ENCODE measurements around the gene USP34.
"Not testable (repeated sequence)": the region's sequence is repeated elsewhere in the genome, so short reads cannot be mapped to it uniquely, and the experiment has no call there.

The USP34 gene

GRCh38 chr2:61398413-61398812, 72.5 kb downstream of the USP34 start:
- Mint-ChIP-seq H3K4me1 (peaks cover 2% of the 10 kb centered on the region), H3K27me3 (no peaks in the 10 kb centered on the region), H3K36me3 (peaks cover 3% of the 10 kb centered on the region), H3K9me3 (no peaks in the 10 kb centered on the region), H3K4me3 (no peak overlapping the region), H3K27ac (peak overlapping the region; percentile 42)
- DNase-seq (ENCODE audit: low spot score in 2 of 2) (no peak), ATAC-seq (ENCODE audit: low read depth) (no peak)

GRCh38 chr2:61396005-61396404, 74.9 kb downstream of the USP34 start:
- no peak for ATAC-seq (ENCODE audit: low read depth)
- Mint-ChIP-seq H3K9me3 (no peaks in the 10 kb centered on the region), H3K4me3 (no peak overlapping the region), H3K36me3 (peaks cover 4% of the 10 kb centered on the region), H3K27ac (no peak overlapping the region), H3K27me3 (no peaks in the 10 kb centered on the region), H3K4me1 (peaks cover 2% of the 10 kb centered on the region)
- DNase-seq (ENCODE audit: low spot score in 2 of 2): no peak

GRCh38 chr2:61387588-61387987, 83.3 kb downstream of the USP34 start:
- H3K4me1 Mint-ChIP-seq; ATAC-seq (ENCODE audit: low read depth); H3K9me3 Mint-ChIP-seq; DNase-seq (ENCODE audit: low spot score in 2 of 2); H3K4me3 Mint-ChIP-seq; H3K27ac Mint-ChIP-seq; H3K27me3 Mint-ChIP-seq: not testable (repeated sequence)
- peaks cover 18% of the 10 kb centered on the region for H3K36me3 Mint-ChIP-seq

- ATAC-seq (ENCODE audit: low read depth): not testable (repeated sequence)
Observed at GRCh38 chr2:61380882-61381197, 90.0 kb downstream of the USP34 start.

GRCh38 chr2:61380056-61380881, 90.6 kb downstream of the USP34 start:
- H3K4me3 Mint-ChIP-seq: no peak overlapping the region
- ATAC-seq (ENCODE audit: low read depth): no peak
- peaks cover 38% of the 10 kb centered on the region for H3K36me3 Mint-ChIP-seq
- peaks cover 9% of the 10 kb centered on the region for H3K4me1 Mint-ChIP-seq
- H3K9me3 Mint-ChIP-seq: peaks cover 1% of the 10 kb centered on the region
- no peak for DNase-seq (ENCODE audit: low spot score in 2 of 2)
- H3K27ac Mint-ChIP-seq: peak overlapping the region; percentile 66
- no peaks in the 10 kb centered on the region for H3K27me3 Mint-ChIP-seq

More at GRCh38 chr2:61380882-61381197, 90.0 kb downstream of the USP34 start:
- not testable (repeated sequence) for H3K4me1 Mint-ChIP-seq; H3K4me3 Mint-ChIP-seq; DNase-seq (ENCODE audit: low spot score in 2 of 2); H3K27me3 Mint-ChIP-seq; H3K9me3 Mint-ChIP-seq
- peaks cover 38% of the 10 kb centered on the region for H3K36me3 Mint-ChIP-seq
- peak overlapping the region; percentile 66 for H3K27ac Mint-ChIP-seq

- peaks cover 9% of the 10 kb centered on the region for H3K4me1 Mint-ChIP-seq
- peak overlapping the region; percentile 53 for H3K27ac Mint-ChIP-seq
- H3K36me3 Mint-ChIP-seq: peaks cover 40% of the 10 kb centered on the region
- peaks cover 1% of the 10 kb centered on the region for H3K9me3 Mint-ChIP-seq
- DNase-seq (ENCODE audit: low spot score in 2 of 2) (no peak), ATAC-seq (ENCODE audit: low read depth) (no peak)
- no peak overlapping the region for H3K4me3 Mint-ChIP-seq
- no peaks in the 10 kb centered on the region for H3K27me3 Mint-ChIP-seq
Observed at GRCh38 chr2:61379521-61379920, 91.4 kb downstream of the USP34 start.

GRCh38 chr2:61378281-61378680, 92.6 kb downstream of the USP34 start:
- H3K4me1 Mint-ChIP-seq: peaks cover 9% of the 10 kb centered on the region
- H3K36me3 Mint-ChIP-seq: peaks cover 44% of the 10 kb centered on the region
- H3K27me3 Mint-ChIP-seq: no peaks in the 10 kb centered on the region
- no peak overlapping the region for H3K4me3 Mint-ChIP-seq
- ATAC-seq (ENCODE audit: low read depth): no peak
- peaks cover 1% of the 10 kb centered on the region for H3K9me3 Mint-ChIP-seq
- no peak overlapping the region for H3K27ac Mint-ChIP-seq
- DNase-seq (ENCODE audit: low spot score in 2 of 2): no peak

DNA sequence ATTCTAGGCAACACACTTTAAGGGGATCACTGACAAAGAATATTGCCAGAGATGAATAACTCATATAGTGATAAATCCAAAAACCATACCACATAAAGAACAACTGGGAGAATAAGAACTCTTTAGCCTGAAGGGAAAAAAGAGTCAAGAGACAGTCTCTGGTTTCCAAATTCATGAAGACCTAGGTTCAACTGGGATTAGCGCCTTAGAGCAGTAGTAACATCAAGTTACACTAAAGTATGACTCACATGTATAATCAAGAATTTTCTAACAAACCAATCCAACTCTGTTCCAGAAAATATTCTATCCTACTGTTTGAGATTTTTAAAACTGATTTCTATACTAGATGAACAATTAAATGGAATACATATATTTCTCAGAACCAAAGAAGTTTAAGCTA, 93.8 kb downstream of the USP34 start:
- no peak for DNase-seq (ENCODE audit: low spot score in 2 of 2)
- peaks cover 5% of the 10 kb centered on the region for H3K4me1 Mint-ChIP-seq
- no peak overlapping the region for H3K4me3 Mint-ChIP-seq
- H3K27me3 Mint-ChIP-seq: no peaks in the 10 kb centered on the region
- H3K27ac Mint-ChIP-seq: no peak overlapping the region
- no peak for ATAC-seq (ENCODE audit: low read depth)
- H3K36me3 Mint-ChIP-seq: peaks cover 42% of the 10 kb centered on the region
- H3K9me3 Mint-ChIP-seq: peaks cover 1% of the 10 kb centered on the region

DNA sequence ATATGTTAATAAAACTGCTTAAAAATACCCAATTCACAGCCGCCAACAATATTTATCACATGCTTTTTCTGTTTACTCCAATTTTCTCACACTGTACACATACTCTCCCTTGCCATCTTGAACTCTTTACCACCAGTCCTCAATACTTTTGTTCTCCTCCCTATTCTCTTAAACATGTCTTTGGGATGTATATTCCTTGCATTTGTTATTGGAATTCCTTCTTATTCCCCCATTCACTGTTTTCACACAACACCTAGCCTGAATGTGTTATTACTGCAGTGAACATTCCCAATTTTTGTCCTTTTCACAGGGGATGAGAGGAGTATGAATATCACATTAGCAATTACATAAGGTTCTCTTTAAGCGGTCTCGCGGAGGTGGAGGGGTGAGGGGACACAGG, 94.7 kb downstream of the USP34 start:
- H3K36me3 Mint-ChIP-seq: peaks cover 37% of the 10 kb centered on the region
- H3K4me3 Mint-ChIP-seq: no peak overlapping the region
- H3K27me3 Mint-ChIP-seq: no peaks in the 10 kb centered on the region
- H3K27ac Mint-ChIP-seq: no peak overlapping the region
- DNase-seq (ENCODE audit: low spot score in 2 of 2) (no peak), ATAC-seq (ENCODE audit: low read depth) (no peak)
- peaks cover 1% of the 10 kb centered on the region for H3K9me3 Mint-ChIP-seq
- H3K4me1 Mint-ChIP-seq: peaks cover 5% of the 10 kb centered on the region

- Mint-ChIP-seq H3K27ac (no peak overlapping the region), H3K27me3 (no peaks in the 10 kb centered on the region), H3K36me3 (peaks cover 36% of the 10 kb centered on the region), H3K9me3 (no peaks in the 10 kb centered on the region), H3K4me1 (peaks cover 4% of the 10 kb centered on the region), H3K4me3 (no peak overlapping the region)
- ATAC-seq (ENCODE audit: low read depth) (no peak), DNase-seq (ENCODE audit: low spot score in 2 of 2) (no peak)
Observed at GRCh38 chr2:61371027-61371426, 99.9 kb downstream of the USP34 start.

DNA sequence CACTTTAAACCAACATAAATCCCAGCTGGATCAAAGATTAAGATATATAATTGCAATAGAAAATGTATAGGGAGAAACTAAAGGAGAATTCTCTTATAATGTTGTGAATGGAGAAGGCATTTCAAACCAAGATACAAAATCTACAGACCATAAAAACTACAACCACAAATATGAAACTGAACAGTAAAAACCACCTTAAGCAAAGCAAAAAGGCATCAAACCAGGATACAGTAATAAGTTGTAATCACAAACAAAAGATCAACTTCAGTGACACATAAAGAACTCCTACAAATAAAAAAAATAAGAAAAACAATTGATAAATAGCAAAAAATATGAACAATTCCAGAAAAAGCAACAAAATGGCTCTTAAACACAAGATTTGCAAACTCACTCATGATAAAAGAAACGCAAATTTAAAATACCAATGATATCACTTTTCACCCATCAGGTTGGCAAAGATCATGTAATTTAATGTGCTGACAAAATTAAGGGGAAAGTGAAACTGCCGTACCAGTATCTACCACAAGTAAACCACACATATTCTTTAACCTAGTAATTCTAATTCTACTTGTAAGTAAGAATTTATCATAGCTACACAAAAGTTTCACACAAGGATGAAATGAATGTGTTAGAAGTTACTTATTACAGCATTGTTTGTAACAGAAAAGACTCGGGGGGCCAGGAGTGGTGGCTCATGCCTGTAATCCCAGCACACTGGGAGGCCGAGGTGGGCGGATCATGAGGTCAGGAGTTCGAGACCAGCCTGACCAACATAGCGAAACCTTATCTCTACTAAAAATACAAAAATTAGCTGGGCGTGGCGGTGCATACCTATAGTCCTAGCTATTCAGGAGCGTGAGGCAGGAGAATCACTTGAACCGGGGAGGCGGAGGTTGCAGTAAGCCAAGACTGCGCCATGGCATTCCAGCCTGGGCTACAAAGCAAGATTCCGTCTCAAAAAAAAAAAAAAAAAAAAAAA, 101.9 kb downstream of the USP34 start:
- DNase-seq (ENCODE audit: low spot score in 2 of 2) (no peak), ATAC-seq (ENCODE audit: low read depth) (no peak)
- Mint-ChIP-seq H3K4me1 (peaks cover 5% of the 10 kb centered on the region), H3K27ac (peak overlapping the region; percentile 57), H3K36me3 (peaks cover 30% of the 10 kb centered on the region), H3K4me3 (no peak overlapping the region), H3K9me3 (no peaks in the 10 kb centered on the region), H3K27me3 (no peaks in the 10 kb centered on the region)

DNA sequence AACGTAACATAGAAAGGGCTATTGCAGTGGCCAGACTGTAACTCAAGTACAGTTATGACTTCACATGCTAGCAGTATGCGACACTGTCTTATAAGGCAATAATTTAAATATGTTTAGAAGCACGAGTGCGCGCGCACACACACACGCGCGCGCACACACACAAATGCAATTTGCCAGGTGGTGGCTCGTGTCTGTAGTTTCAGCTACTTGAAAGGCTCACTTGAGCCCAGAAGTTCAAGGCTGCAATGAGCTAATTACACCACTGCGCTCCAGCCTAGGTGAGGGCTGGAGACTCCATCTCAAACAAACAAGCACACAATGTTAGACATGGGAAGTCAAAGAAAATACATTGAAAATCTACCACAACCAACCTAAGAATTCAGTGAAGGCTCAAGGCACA, 103.7 kb downstream of the USP34 start:
- Mint-ChIP-seq H3K4me3 (no peak overlapping the region), H3K9me3 (peaks cover 6% of the 10 kb centered on the region), H3K27me3 (no peaks in the 10 kb centered on the region), H3K36me3 (peaks cover 42% of the 10 kb centered on the region), H3K4me1 (peaks cover 7% of the 10 kb centered on the region), H3K27ac (no peak overlapping the region)
- DNase-seq (ENCODE audit: low spot score in 2 of 2) (no peak), ATAC-seq (ENCODE audit: low read depth) (no peak)

- H3K36me3 Mint-ChIP-seq: peaks cover 51% of the 10 kb centered on the region
- H3K27ac Mint-ChIP-seq: no peak overlapping the region
- ATAC-seq (ENCODE audit: low read depth): no peak
- no peak for DNase-seq (ENCODE audit: low spot score in 2 of 2)
- H3K4me3 Mint-ChIP-seq: no peak overlapping the region
- H3K27me3 Mint-ChIP-seq: no peaks in the 10 kb centered on the region
- H3K9me3 Mint-ChIP-seq: peaks cover 6% of the 10 kb centered on the region
- H3K4me1 Mint-ChIP-seq: peaks cover 11% of the 10 kb centered on the region
Observed at GRCh38 chr2:61363580-61363979, 107.3 kb downstream of the USP34 start.

DNA sequence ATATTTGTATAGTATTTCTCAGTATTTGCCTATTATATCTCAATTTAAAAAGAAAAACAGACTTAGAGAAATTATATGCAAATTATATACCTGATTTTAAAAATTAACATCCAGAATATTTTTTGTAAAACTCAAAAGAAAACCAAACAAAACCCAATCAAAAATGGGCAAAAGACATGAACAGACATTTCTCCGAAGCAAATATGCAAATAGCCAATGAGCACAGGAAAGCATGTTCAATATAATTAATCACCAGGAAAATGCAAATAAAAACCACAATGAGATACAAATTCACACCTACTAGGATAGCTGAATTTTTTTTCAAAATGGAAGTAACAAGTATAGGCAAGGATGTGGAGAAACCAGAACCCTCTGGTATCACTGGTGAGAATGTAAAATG, 108.0 kb downstream of the USP34 start:
- H3K4me1 Mint-ChIP-seq: peaks cover 15% of the 10 kb centered on the region
- H3K27me3 Mint-ChIP-seq: no peaks in the 10 kb centered on the region
- peaks cover 46% of the 10 kb centered on the region for H3K36me3 Mint-ChIP-seq

More for the DNA sequence above, 108.0 kb downstream of the USP34 start:
- no peak overlapping the region for H3K27ac Mint-ChIP-seq
- no peak for DNase-seq (ENCODE audit: low spot score in 2 of 2)
- H3K9me3 Mint-ChIP-seq: peaks cover 6% of the 10 kb centered on the region
- ATAC-seq (ENCODE audit: low read depth): no peak
- H3K4me3 Mint-ChIP-seq: no peak overlapping the region

Measured in memory B cell (primary cell).